Progenitor cell of endocrine pancreas (in vitro differentiated cells): ENCODE results near the gene ARTN. TPM values are rescaled to one million over a fixed set of nuclear protein-coding genes. Genes with fewer than 3 reads are reported as not detected.

Experiments
- DNase-seq: peaks from one replicate; pipeline ENCODE4 v3.0.0; 2021; ENCODE audit warnings: low spot score; ENCODE audit not compliant: unreplicated experiment
- H3K27ac Mint-ChIP-seq: 2 replicates; pipeline ENCODE4 v1.8.0; 2021; ENCODE audit warnings: mild to moderate bottlenecking, moderate library complexity, mixed read lengths
- H3K27me3 Mint-ChIP-seq: 2 replicates; pipeline ENCODE4 v1.8.0; 2021; ENCODE audit warnings: mixed read lengths
- H3K36me3 Mint-ChIP-seq: 2 replicates; pipeline ENCODE4 v1.8.0; 2022; ENCODE audit warnings: mixed read lengths; ENCODE audit not compliant: insufficient read depth
- H3K4me1 Mint-ChIP-seq: 2 replicates; pipeline ENCODE4 v1.8.0; 2021; ENCODE audit warnings: low read depth, mixed read lengths
- H3K4me3 Mint-ChIP-seq: 2 replicates; pipeline ENCODE4 v1.8.0; 2021; ENCODE audit warnings: low read depth, mild to moderate bottlenecking, moderate library complexity, mixed read lengths
- H3K9me3 Mint-ChIP-seq: 2 replicates; pipeline ENCODE4 v1.8.0; 2021; ENCODE audit warnings: low read depth, mixed read lengths
- total RNA-seq: library from RNA; stranded (reverse); gene quantifications from 2 replicates; pipeline ENCODE4 v1.2.1, GENCODE V29; 2021
- TF ChIP-seq, protein P1 (sequence below): fragments of 200-600 bp; sonication (generic); IDR thresholded peaks from one replicate; pipeline ENCODE4 v1.5.0; 2021; ENCODE audit warnings: antibody characterized with exemption, mild to moderate bottlenecking; ENCODE audit not compliant: unreplicated experiment

Gene ARTN
- total RNA-seq, 1 donor from 2014 or later = 2.0 TPM

DNA sequence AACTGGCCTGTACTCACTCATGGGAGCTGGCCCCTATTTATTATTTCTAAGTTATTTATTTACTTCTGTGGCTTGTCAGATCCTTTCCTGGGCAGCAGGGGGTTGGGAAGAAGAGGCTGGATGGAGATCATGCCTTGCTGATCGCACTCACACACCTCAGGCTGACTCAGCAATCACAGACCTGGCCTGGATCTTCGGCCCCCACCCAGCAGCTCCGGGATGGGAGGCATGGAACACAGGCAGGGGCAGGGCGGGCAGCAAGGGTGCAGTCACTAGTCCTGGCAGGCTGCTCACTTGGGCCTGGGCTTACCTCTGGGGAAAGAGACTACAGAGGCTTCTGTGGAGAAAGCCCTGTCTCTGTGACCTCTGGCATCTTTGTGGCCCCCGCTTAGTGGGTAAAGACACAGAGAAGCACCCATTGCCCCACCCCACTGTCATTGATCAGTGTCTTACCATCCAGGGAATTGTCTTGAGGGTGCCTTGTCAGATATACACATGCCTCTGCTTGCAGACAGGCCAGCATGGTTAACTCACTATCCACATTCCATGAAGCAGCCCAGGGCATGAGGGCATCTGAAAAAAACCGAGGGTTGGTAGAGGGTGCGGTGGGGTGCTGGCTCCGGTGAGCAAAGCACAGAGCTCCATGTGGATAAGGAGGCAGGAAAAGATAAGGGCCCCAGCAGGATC, 3.7 kb downstream of the ARTN start:
- H3K27ac Mint-ChIP-seq = no peak overlapping the region
- TF ChIP-seq, protein P1, sequence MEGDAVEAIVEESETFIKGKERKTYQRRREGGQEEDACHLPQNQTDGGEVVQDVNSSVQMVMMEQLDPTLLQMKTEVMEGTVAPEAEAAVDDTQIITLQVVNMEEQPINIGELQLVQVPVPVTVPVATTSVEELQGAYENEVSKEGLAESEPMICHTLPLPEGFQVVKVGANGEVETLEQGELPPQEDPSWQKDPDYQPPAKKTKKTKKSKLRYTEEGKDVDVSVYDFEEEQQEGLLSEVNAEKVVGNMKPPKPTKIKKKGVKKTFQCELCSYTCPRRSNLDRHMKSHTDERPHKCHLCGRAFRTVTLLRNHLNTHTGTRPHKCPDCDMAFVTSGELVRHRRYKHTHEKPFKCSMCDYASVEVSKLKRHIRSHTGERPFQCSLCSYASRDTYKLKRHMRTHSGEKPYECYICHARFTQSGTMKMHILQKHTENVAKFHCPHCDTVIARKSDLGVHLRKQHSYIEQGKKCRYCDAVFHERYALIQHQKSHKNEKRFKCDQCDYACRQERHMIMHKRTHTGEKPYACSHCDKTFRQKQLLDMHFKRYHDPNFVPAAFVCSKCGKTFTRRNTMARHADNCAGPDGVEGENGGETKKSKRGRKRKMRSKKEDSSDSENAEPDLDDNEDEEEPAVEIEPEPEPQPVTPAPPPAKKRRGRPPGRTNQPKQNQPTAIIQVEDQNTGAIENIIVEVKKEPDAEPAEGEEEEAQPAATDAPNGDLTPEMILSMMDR = no peak
- no peak for DNase-seq
- H3K4me3 Mint-ChIP-seq = peak overlapping the region; percentile 77
- peaks cover 30% of the 10 kb centered on the region for H3K27me3 Mint-ChIP-seq
- peaks cover 6% of the 10 kb centered on the region for H3K4me1 Mint-ChIP-seq
- no peaks in the 10 kb centered on the region for H3K36me3 Mint-ChIP-seq
- no peaks in the 10 kb centered on the region for H3K9me3 Mint-ChIP-seq

- TF ChIP-seq, protein P1 = no peak
- no peak overlapping the region for H3K4me3 Mint-ChIP-seq
- DNase-seq = no peak
- H3K27ac Mint-ChIP-seq = no peak overlapping the region
- peaks cover 2% of the 10 kb centered on the region for H3K4me1 Mint-ChIP-seq
- peaks cover 26% of the 10 kb centered on the region for H3K27me3 Mint-ChIP-seq
- H3K36me3 Mint-ChIP-seq = no peaks in the 10 kb centered on the region
- H3K9me3 Mint-ChIP-seq = no peaks in the 10 kb centered on the region
These were observed 4.8 kb downstream of the ARTN start for GRCh38 chr1:43938383-43938782.

DNA sequence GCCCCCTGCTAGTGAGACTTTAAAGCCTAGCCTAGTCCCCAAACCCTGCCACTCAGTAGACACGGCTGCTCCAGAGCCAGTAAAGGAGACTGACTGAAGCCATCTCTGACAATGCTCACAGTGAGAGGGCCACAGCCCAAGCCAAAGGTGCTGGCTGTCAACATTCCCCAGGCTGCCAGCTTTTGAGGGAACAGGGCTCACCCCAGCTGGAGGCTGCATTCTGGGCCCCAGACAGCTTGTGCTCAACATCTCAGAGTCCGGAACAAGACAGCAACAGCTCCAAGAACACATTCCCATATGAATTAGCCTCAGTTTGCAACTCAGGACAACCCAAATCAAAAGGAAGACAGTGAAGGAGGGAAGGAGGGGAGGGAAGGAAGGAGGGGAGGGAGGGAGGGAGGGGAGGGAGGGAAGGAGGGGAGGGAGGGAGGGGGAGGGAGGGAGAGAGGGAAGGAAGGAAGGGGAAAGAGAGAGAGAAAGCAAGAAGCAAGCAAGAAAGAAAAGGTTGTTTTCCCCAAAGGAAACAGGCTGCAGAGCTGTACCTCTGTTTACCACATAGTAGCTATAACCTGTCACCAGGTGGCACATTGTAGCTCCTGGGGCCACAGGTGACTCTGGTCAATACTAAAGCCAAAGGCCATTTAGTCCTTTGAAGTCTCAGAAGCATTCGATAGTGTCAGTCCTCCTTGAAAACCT, 5.4 kb downstream of the ARTN start:
- H3K4me3 Mint-ChIP-seq = no peak overlapping the region
- TF ChIP-seq, protein P1 = no peak
- no peaks in the 10 kb centered on the region for H3K4me1 Mint-ChIP-seq
- no peaks in the 10 kb centered on the region for H3K9me3 Mint-ChIP-seq
- DNase-seq = no peak
- H3K27ac Mint-ChIP-seq = no peak overlapping the region
- peaks cover 25% of the 10 kb centered on the region for H3K27me3 Mint-ChIP-seq
- H3K36me3 Mint-ChIP-seq = no peaks in the 10 kb centered on the region

GRCh38 chr1:43942411-43942810, 8.8 kb downstream of the ARTN start:
- H3K4me1 Mint-ChIP-seq = peaks cover 8% of the 10 kb centered on the region

DNA sequence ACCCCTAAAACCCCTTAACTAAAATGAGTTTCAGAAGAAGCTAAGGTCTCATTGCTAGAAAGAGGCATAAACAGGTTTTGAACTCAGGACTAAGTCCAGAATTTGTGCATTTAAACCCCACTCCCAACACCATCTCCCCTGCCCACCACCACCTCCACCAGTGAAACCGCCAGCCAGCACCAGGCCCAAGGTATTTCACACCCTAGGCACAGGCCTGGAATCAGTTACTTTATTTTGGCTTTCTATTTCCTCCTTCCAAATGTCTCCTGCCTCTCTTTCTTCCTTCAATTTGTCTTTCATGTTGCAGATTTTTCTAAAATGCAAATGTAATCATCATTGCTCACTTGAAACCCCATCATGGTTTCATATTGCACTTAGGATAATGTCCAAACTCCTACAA, 11.3 kb downstream of the ARTN start:
- peaks cover 10% of the 10 kb centered on the region for H3K27me3 Mint-ChIP-seq
- TF ChIP-seq, protein P1 = no peak
- no peaks in the 10 kb centered on the region for H3K36me3 Mint-ChIP-seq
- H3K27ac Mint-ChIP-seq = no peak overlapping the region
- no peak for DNase-seq
- H3K9me3 Mint-ChIP-seq = no peaks in the 10 kb centered on the region
- H3K4me1 Mint-ChIP-seq = peaks cover 16% of the 10 kb centered on the region
- H3K4me3 Mint-ChIP-seq = no peak overlapping the region

More at GRCh38 chr1:43942411-43942810, 8.8 kb downstream of the ARTN start:
- peaks cover 25% of the 10 kb centered on the region for H3K27me3 Mint-ChIP-seq
- H3K4me3 Mint-ChIP-seq = no peak overlapping the region
- no peak overlapping the region for H3K27ac Mint-ChIP-seq
- H3K36me3 Mint-ChIP-seq = no peaks in the 10 kb centered on the region
- TF ChIP-seq, protein P1 = no peak
- H3K9me3 Mint-ChIP-seq = no peaks in the 10 kb centered on the region
- no peak for DNase-seq
